Brain microvascular endothelial cell (primary cell): Measurements from ENCODE around the gene VPS13D.

Source experiments
- DNase-seq: peaks from one replicate; pipeline ENCODE4 v3.0.0-alpha.2; 2020
- H3K27ac ChIP-seq: fragments of 250-450 bp; sonication (Bioruptor Pico); 2 replicates; pipeline ENCODE4 v1.5.1; 2020; ENCODE audit warnings: mild to moderate bottlenecking, moderate library complexity
- H3K27me3 ChIP-seq: fragments of 250-450 bp; sonication (Bioruptor Pico); replicated peaks from 2 replicates; pipeline ENCODE4 v1.5.1; 2020; ENCODE audit warnings: mild to moderate bottlenecking
- H3K36me3 ChIP-seq: fragments of 250-450 bp; sonication (Bioruptor Pico); replicated peaks from 2 replicates; pipeline ENCODE4 v1.5.1; 2020; ENCODE audit warnings: mild to moderate bottlenecking
- H3K4me3 ChIP-seq: 2 replicates; pipeline ENCODE4 v1.5.1; 2011; ENCODE audit warnings: low read depth, mild to moderate bottlenecking, control low read depth, low read length, moderate library complexity
- CTCF ChIP-seq: IDR thresholded peaks from 2 replicates; pipeline ENCODE4 v1.5.1; 2011; ENCODE audit warnings: low read depth, mild to moderate bottlenecking, moderate library complexity, low read length, control low read depth, inconsistent platforms; ENCODE audit errors: missing control alignments
- in situ Hi-C: cut with HindIII; loops from 2 replicates; pipeline ENCODE4 v1.10.0; 2017; ENCODE audit warnings: low sequenced_read_pairs, low pct_ligation_motif_present

VPS13D gene

GRCh38 chr1:12188115-12188514 is 41.7 kb upstream of the VPS13D start:
- Histone ChIP-seq H3K27me3 (no peaks in the 10 kb centered on the region), H3K27ac (no peak overlapping the region), H3K36me3 (no peaks in the 10 kb centered on the region), H3K4me3 (no peak overlapping the region)
- DNase-seq = peak; percentile 21
- TF ChIP-seq CTCF = no peak
- in situ Hi-C loops = no loop called here

- Histone ChIP-seq H3K36me3 (no peaks in the 10 kb centered on the region), H3K27ac (no peak overlapping the region), H3K27me3 (no peaks in the 10 kb centered on the region), H3K4me3 (no peak overlapping the region)
- no peak for DNase-seq
- TF ChIP-seq CTCF = no peak
- in situ Hi-C loops = no loop called here
These were observed 41.0 kb upstream of the VPS13D start for GRCh38 chr1:12188657-12189327.

GRCh38 chr1:12189328-12189682 is 40.5 kb upstream of the VPS13D start:
- in situ Hi-C loops = no loop called here
- TF ChIP-seq CTCF = no peak
- H3K27ac ChIP-seq = no peak overlapping the region
- no peak for DNase-seq
- H3K27me3 ChIP-seq = no peaks in the 10 kb centered on the region
- no peak overlapping the region for H3K4me3 ChIP-seq
- H3K36me3 ChIP-seq = no peaks in the 10 kb centered on the region

- Histone ChIP-seq H3K36me3 (no peaks in the 10 kb centered on the region), H3K4me3 (no peak overlapping the region), H3K27ac (no peak overlapping the region), H3K27me3 (no peaks in the 10 kb centered on the region)
- TF ChIP-seq CTCF = no peak
- DNase-seq = no peak
- in situ Hi-C loops = no loop called here
These were observed 38.4 kb upstream of the VPS13D start for GRCh38 chr1:12191242-12192032.

GRCh38 chr1:12194666-12195216 is 35.1 kb upstream of the VPS13D start:
- in situ Hi-C loops = no loop called here
- no peak for DNase-seq
- TF ChIP-seq CTCF = no peak
- Histone ChIP-seq H3K4me3 (no peak overlapping the region), H3K27me3 (no peaks in the 10 kb centered on the region), H3K36me3 (no peaks in the 10 kb centered on the region), H3K27ac (no peak overlapping the region)
